H1 (cell line): ENCODE results near the gene DEDD2. TPM values are rescaled to one million over a fixed set of nuclear protein-coding genes. Genes with fewer than 3 reads are reported as not detected.

Source experiments
- CEBPB ChIP-seq: IDR thresholded peaks from 2 replicates; pipeline ENCODE4 v1.6.1; 2012; ENCODE audit warnings: low read depth, low read length
- CHD7 ChIP-seq: fragments of 300-600 bp; sonication (generic); IDR thresholded peaks from 2 replicates; pipeline ENCODE4 v1.7.1; 2012; ENCODE audit warnings: low read length, moderate library complexity, mild to moderate bottlenecking, inconsistent platforms; ENCODE audit not compliant: insufficient replicate concordance
- EGR1 ChIP-seq: IDR thresholded peaks from 2 replicates; pipeline ENCODE4 v1.6.1; 2011; ENCODE audit warnings: low read depth, low read length, borderline replicate concordance
- HDAC6 ChIP-seq: IDR thresholded peaks from one replicate; pipeline ENCODE4 v1.7.1; 2012; ENCODE audit warnings: low read depth, mild to moderate bottlenecking, inconsistent platforms, low read length, moderate library complexity
- SIX5 ChIP-seq: IDR thresholded peaks from 2 replicates; pipeline ENCODE4 v1.6.1; 2011; ENCODE audit warnings: mild to moderate bottlenecking, low read depth, low read length
- SP1 ChIP-seq: IDR thresholded peaks from 2 replicates; pipeline ENCODE4 v1.6.1; 2011; ENCODE audit warnings: low read depth, low read length
- polyA plus RNA-seq, 7 experiments: library from polyadenylated mRNA; depleted of rRNA in 3 of 7; stranded (reverse) in 5 of 7; unstranded in 2 of 7; fragments of >200 nt in 5 of 7; fragments of 200-250 nt in 2 of 7; gene quantifications; 1 replicate in 5 of 7; 2 replicates in 1 of 7; 4 replicates in 1 of 7; pipeline versions ENCODE4 v1.2.1 to v1.2.3, GENCODE V29; 2011 to 2013; ENCODE audit warnings: missing spikeins in 2 of 7, mixed read lengths in 2 of 7
- total RNA-seq: library from RNA; stranded (reverse); fragmentation: NEBNext Ultra II Directional; extraction: Animal tissue kit (Norgen Biotek cat#: 25700); gene quantifications from 2 replicates; pipeline ENCODE4 v1.2.1, GENCODE V29; 2021

Gene DEDD2
- total and polyA plus RNA-seq, 2 of the 8 experiments (the other 6 are each of a cell fraction or from before 2014, with no cell fraction given) = 37.8 to 65.0 TPM

GRCh38 chr19:42229301-42229854 lies 11.9 kb upstream of the DEDD2 start (continued):
- TF ChIP-seq CHD7 (no peak), HDAC6 (no peak), SP1 (no peak), CEBPB (no peak), SIX5 (no peak), EGR1 (no peak)
- TF ChIP-seq, all 59 proteins: peak for 0
